Measurements from ENCODE around the gene CPA5.

Gene CPA5

GRCh38 chr7:130366564-130366963 lies 21.9 kb downstream of the CPA5 start:
- TF ChIP-seq POLR2AphosphoS5 (IDR thresholded peaks at IDR 0.05; ENCODE audit: low read depth), result no peak
- TF ChIP-seq REST (IDR thresholded peaks at IDR 0.05; ENCODE audit: insufficient replicate concordance, low read depth), result no peak
- TF ChIP-seq SPI1 (IDR thresholded peaks at IDR 0.05; ENCODE audit: borderline replicate concordance, low read depth), result no peak
- TF ChIP-seq GABPA (IDR thresholded peaks at IDR 0.05; ENCODE audit: low read depth), result no peak
- TF ChIP-seq CTCF (IDR thresholded peaks at IDR 0.05; ENCODE audit: insufficient read depth, low read length), result no peak
- DNase-seq (ENCODE audit: low read depth in 1 of 2, low spot score in 1 of 2), result no peak
- Histone ChIP-seq H3K27me3 (ENCODE audit: insufficient read depth, poor library complexity, severe bottlenecking) (no peaks in the 10 kb centered on the region), H3K4me3 (replicated peaks; ENCODE audit: insufficient read depth, low read length) (no peak overlapping the region), H3K27ac (replicated peaks) (no peak overlapping the region)

GRCh38 chr7:130367088-130367755 lies 22.6 kb downstream of the CPA5 start:
- Histone ChIP-seq H3K4me3 (replicated peaks; ENCODE audit: insufficient read depth, low read length) (no peak overlapping the region), H3K27ac (replicated peaks) (no peak overlapping the region), H3K27me3 (ENCODE audit: insufficient read depth, poor library complexity, severe bottlenecking) (no peaks in the 10 kb centered on the region)
- TF ChIP-seq POLR2AphosphoS5 (IDR thresholded peaks at IDR 0.05; ENCODE audit: low read depth) (no peak), CTCF (IDR thresholded peaks at IDR 0.05; ENCODE audit: insufficient read depth, low read length) (no peak), REST (IDR thresholded peaks at IDR 0.05; ENCODE audit: insufficient replicate concordance, low read depth) (no peak), SPI1 (IDR thresholded peaks at IDR 0.05; ENCODE audit: borderline replicate concordance, low read depth) (no peak), GABPA (IDR thresholded peaks at IDR 0.05; ENCODE audit: low read depth) (no peak)
- no peak for DNase-seq (ENCODE audit: low read depth in 1 of 2, low spot score in 1 of 2)

- H3K27me3 ChIP-seq (ENCODE audit: insufficient read depth, poor library complexity, severe bottlenecking), result no peaks in the 10 kb centered on the region
- no peak overlapping the region for H3K27ac ChIP-seq (replicated peaks)
- DNase-seq (ENCODE audit: low read depth in 1 of 2, low spot score in 1 of 2), result no peak
- TF ChIP-seq POLR2AphosphoS5 (IDR thresholded peaks at IDR 0.05; ENCODE audit: low read depth), result no peak
- no peak for TF ChIP-seq GABPA (IDR thresholded peaks at IDR 0.05; ENCODE audit: low read depth)
- no peak for TF ChIP-seq SPI1 (IDR thresholded peaks at IDR 0.05; ENCODE audit: borderline replicate concordance, low read depth)
- TF ChIP-seq CTCF (IDR thresholded peaks at IDR 0.05; ENCODE audit: insufficient read depth, low read length), result no peak
- no peak for TF ChIP-seq REST (IDR thresholded peaks at IDR 0.05; ENCODE audit: insufficient replicate concordance, low read depth)
- H3K4me3 ChIP-seq (replicated peaks; ENCODE audit: insufficient read depth, low read length), result no peak overlapping the region
Measured at GRCh38 chr7:130367836-130368746, 23.5 kb downstream of the CPA5 start.
